RPMI7951 (cell line): ENCODE measurements around the gene CARD11. TPM values are rescaled to one million over a fixed set of nuclear protein-coding genes. Genes with fewer than 3 reads are reported as not detected.

Experiments
- DNase-seq: peaks from one replicate; pipeline ENCODE4 v3.0.0-alpha.2; 2012; ENCODE audit warnings: low read depth
- total RNA-seq: library from RNA; depleted of rRNA; stranded (reverse); fragments of >200 nt; shearing (Covaris generic); gene quantifications from 2 replicates; pipeline ENCODE4 v1.2.3, GENCODE V29; 2014; rRNA removed

The CARD11 gene
- total RNA-seq = under 0.01 TPM in 1 of 2 replicates, not detected in the other

DNA sequence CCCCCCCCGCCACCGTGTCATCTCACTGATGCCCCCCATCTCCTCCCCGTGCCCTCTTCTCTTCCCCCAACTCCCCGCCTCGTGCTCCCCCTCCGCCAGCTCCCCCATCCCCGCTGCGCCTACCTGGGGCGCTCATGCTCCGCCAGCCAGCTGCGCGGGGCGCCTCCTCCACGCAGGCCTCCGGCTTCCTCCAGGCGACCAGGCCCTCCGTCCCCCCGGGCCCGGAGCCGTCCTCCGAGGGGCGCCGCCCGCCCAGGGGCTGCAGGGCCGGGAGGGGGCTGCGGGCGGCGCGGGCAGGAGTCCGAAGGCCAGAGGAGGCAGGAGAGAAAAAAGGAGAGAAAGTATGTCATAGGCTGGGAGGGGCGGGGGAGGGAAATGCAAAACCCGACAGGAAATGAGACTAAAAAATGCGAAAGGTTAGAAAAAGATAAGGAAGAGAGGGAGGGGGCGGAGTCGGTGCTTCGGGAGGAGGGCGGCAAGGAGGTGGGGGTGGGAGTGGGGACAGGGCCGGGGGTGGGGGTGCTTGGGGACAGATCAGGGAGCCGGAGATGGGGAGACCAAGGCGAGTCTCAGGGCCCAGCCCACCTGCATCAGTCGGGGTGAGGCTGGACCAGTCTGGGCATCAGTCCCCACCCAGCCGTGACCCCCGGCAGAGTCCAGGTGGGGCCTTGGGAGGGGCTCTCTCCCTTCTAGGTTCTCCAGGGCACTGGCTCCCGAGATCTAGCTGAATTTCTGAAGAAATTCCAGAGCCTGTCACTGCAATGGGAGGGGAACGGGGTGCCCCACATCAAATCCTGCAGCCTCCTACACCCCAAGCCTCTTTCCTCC, at the start of gene CARD11:
TSS of gene CARD11 (minus strand) at position 324 of the 828 bp plus-strand sequence. CDS start 85,361 bp downstream, outside the sequence.
- no peak for DNase-seq

DNA sequence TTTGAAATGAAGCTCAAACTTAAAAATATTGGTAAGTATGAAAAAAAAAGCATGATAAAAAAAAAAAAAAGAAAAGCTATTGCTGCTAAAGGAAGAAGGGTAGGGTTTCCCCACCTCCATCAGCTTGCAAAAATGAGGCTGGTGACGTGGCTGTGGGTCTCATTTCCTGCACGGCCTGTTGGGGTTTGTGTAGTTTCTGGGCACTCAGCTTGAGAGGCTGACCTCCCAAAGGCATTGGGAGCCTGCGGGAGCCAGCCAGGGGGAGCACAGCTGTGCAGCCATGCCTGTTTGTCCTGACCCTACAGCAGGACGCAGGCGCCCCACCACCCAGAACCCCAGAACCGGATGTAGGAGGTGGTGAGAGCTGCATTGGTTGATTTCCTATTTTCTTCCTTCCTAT, 48.8 kb upstream of the CARD11 start:
- DNase-seq = peak; percentile 55

DNA sequence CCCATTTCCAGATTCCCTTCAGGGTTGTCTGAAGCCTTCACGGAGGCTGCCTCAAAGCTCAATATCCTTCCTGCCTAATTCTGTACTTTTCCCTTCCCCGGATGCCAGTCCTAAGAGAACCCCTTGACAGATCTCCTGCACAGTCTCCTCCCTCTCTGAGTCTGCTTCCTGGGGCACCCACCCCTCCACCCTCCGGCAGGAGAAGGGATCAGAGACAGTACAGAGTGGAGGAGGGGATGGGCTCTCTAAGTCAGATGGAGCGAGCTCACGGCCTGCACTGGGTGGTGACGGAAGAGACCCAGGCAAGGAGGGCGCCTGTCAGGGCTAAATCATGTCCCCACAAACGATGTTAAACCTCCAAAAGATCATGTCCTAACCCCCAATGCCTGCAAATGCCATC, 48.0 kb upstream of the CARD11 start:
- DNase-seq = no peak

DNA sequence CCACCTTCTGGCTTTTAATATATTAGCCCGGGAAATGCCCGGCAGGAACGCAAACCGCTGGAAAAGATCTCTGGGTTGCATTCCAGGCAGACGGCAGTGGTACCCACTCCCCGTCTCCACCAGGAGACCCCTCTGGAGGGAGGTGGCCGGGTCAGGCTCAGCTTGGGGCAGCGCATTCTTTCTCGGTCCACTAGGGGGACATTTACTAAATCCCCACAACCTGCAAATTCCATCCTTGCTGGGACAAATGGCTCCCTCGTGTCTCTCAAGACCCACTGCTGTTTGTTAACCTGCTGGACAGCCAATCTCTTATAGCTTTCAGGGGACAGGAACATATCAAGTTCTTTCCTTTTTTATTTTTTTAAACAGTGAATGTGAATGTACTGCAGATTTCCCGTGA, 45.8 kb upstream of the CARD11 start:
- DNase-seq = peak; percentile 48

DNA sequence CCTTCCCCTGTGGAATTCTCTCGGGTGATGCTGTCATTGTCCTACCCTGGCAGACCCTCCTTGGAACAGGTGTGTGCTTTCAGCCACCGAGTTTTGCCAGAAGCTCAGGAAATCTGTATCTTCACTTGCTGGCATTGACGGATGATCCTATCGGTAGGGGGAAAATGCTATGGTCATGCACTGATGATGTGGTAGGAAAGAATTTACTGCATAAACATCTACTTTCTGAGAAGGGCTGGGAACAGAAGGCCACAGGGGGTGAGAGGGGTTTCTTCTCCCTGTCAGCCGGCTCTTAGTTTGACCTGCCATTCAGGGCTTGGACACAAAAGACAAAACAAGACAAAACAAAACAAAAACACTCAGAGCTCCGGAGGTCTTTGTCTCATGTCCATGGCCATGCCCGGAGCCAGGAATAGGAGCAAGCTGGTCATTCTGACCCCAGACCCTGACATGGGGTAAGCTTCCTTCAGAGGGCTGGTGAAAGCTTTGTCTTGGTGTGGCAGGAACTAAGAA, 43.6 kb upstream of the CARD11 start:
- peak; percentile 52 for DNase-seq

DNA sequence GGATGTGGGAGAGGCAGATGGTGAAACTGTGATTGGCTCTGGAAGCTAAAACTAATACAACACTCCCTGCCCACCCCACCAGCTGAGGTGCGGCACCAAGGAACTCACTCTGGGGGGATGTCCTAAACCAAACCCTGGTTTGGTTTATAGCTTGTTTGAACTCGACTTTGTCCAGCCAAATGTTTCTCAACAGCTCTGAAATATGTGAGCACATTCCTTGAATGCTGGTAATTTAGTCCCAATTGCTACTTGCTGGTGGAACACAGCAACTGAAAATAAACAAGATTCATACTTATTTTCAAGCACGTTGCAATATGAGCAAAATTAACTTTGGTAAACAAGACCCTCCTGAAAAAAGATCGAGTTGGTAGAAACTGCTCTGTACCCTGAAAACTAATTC, 39.7 kb upstream of the CARD11 start:
- DNase-seq = no peak

DNA sequence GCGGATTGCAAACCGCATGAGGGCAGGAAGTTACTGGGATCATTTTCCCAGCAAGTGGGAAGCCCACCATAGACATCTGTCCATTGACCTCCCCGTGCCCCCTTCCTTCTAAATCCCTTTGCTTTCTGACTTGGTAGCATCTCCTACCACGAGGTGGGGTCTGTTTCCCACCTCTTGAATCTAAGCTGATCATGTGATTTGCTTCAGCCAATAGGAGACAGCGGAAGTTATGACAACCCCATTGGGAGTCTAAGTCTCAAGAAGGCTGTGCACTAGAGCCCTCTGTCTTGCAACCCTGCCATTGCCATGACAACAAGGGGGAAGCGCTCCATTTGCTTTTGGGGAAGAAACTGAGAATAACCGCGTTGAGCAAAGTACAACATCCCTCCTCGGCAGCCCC, 39.2 kb upstream of the CARD11 start:
- no peak for DNase-seq

DNA sequence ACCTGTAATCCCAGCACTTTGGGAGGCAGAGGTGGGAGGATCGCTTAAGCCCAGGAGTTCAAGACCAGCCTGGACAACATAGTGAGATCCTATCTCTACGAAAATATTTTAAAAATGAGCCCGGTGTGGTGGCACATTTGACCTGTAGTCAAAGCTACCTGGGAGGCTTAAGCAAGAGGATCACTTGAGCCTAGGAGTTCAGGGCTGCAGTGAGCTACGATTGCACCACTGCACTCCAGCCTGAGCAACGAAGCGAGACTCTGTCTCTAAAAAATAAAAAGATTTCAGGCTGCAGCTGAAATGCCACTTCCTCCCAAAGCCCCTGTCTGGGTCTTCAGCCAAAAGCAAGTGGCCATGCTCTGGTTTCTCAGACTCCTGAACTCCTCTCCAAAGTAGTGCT, 38.7 kb upstream of the CARD11 start:
- DNase-seq = no peak

DNA sequence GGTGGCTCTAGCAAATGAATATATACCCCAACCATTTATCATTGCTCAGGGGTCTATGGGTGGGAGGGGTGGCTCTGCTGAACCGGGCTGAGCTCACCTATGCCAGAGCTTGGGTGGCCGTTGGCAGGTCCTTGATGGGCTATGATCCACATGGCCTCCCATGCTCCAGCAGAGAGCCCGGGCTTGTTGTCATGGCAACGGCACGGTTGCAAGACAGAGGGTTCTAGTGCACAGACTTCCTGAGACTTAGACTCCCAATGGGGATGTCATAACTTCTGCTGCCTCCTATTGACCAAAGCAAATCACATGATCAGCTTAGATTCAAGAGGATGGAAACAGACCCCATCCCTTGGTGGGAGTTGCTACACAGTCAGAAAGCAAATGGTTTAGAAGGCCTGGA, 36.4 kb upstream of the CARD11 start:
- DNase-seq = no peak

DNA sequence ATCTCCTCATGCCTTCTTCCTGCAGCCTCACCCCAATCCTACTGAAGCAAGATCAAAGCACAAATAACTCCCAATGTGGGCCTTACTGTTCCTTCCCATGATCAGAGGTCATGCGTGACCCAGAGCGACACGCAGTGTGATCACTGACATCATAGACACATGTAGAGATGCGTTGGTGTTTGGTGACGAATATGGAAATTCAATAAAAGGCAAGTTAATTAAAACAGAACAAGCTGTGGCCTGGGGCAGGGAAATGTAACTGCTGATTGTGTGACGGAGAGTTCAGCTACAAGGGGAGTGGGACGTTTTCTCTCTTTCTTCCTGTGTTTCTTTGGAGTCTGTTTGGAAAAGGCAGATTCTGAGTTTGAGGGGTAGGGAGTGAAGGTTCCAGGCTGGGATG, 34.8 kb upstream of the CARD11 start:
- DNase-seq = no peak

DNA sequence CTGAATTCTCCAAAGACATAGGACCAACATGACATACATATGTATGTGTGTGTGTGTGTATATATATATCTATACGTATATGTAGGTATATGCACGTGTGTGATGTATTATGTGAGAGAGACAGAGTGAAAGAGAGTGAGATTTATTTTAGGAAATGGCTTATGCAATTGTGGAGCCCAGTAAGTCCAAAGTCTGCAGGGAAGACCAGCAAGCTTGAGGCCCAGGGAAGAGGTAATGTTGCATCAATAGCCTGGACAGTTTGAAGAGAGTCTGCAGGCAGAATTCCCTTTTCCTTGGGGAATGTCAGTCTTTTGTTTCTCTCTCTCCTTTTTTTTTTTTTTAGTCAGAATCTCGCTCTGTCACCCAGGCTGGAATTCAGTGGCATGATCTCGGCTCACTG, 33.0 kb upstream of the CARD11 start:
- DNase-seq = no peak

DNA sequence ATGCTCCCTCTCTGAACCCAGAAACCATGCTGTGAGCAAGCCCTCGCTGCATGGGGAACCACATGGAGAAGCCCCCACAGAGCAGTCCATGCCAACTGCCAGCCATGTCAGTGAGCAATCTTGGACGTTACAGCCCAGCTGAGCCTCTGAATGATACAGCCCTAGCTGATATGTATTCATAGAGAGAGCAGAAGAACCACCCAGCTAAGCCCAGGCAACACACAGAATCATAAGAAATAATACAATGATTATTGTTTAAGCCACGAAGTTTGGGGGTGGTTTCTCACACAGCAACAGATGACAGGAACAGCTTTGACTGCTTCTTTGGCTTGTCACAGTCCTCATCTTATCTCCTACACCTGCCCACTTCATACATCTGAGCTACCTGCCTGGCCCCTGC, 32.5 kb upstream of the CARD11 start:
- no peak for DNase-seq

DNA sequence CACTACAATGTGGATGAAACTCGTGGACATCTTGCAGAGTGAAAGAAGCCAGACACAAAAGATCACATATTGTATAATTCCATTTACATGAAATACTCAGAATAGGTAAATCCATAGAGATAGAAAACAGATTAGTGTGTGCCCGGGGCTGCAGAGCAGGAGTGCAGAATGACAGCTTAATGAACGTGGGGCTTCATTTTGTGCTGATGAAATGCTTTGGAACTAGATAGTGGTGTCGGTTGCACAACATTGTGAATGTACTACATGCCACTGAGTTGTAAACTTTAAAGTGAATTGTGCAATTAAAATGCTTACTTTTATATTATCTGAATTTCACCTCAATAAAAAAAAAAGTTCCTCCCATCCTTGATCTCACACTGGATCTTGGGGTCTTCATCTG, 31.8 kb upstream of the CARD11 start:
- DNase-seq = no peak

DNA sequence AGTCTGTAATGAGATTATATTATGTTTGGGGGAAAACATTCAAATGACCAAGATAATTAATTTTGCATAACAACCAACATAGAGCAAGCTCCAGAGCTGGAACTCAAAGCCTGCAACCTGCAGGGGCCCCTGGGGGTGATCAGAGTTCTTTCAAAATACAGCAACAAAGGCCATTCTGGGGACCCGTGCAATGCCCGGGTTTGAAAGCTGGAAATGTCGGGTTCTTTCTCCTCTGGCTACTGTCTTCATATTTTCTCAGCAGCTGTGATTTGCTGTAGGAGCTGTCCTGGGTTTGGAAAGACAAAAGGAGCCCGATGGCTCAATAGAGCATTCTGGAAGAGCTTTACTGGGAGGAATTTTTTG, 30.8 kb upstream of the CARD11 start:
- no peak for DNase-seq

DNA sequence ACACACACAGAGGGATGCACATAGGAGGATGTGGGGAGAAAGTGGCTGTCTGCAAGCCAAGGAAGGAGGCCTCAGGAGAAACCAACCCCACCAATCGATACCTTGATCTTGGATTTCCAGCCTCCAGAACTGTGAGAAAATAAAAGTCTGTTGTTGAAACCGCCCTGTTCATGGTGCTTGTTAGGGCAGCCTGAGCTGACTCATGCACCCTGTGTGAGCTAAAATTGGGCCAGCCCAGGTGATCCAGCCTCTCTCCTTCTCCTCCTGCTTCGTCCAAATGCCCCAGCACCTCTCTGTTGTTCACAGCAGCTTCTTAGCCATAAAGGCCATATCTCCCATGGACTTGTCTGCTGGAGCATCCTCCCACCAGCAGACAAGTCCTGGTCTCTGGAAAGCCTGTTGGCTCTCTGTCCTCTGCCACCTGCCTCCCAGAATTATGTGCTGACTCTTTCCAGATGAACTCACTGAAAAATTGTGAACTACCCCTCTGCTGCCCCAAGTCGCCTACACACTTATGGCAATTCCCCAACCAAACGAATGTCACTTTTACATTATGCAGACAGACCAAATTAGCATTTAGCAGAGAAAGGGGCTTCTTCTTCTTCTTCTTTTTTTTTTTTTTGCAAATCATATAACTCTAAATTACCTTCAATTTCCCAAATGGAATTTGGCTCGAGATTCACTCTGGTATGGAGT, 30.2 kb upstream of the CARD11 start:
- no peak for DNase-seq

DNA sequence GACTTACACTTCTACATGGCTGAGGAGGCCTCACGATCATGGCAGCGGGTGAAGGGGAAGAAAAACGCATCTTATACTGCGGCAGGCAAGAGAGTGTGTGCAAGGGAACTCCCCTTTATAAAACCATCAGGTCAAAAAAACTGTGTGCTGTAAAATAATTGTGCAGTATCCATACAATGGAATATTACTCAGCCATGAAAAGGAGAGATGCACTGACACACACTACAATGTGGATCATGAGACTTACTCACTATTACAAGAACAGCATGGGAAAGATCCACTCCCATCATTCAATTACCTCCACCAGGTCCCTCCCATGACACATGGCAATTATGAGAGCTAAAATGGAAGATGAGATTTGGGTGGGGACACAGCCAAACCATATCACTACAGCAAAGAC, 27.2 kb upstream of the CARD11 start:
- DNase-seq = no peak

DNA sequence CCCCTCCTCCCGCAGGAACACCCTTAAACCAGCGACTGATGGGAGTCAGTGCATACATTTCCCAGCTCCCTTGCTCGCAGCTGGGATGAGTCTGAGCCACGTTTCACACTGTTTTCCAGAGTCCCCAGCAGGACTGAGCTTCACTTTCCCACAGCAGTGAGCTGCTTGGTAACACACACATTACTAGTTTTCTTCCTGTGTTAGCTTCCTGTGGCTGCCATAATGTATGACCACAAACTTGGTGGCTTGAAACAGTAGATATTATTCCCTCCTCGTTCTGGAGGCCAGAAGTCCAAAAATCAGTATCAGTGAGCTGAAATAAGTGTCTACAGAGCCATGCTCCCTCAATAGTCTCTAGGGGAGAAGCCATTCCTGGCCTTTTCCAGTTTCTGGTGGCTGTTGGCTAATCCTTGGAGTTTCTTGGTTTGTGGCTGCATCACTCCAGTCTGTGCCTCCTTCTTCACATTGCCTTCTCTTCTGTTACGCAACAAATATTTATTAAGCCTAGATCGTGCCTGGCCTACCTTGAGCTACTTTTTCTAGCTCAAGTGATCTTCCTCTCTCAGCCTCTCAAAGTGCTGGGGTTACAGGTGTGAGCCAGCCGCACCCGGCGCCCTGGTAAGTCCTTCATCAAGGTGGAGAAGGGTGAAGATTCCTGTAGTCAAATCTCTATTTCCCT, 26.2 kb upstream of the CARD11 start:
- DNase-seq = no peak

DNA sequence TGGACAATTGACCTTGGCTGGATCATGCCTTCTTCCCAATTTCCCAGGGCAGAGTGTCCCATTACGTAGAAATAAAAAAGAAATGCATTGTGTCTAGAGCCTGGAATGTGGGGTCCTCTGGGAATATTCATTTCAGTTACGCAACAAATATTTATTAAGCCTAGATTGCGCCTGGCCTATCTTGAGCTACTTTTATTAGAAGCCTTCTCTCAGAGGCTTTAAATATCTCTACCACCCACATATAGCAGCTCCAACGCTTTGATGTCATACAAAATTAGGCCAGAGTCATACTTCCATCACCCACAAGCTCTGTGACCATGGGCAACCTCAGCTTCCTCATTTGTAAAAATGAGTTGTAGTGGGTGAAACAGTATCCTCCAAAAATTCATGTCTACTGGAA, 24.9 kb upstream of the CARD11 start:
- no peak for DNase-seq

DNA sequence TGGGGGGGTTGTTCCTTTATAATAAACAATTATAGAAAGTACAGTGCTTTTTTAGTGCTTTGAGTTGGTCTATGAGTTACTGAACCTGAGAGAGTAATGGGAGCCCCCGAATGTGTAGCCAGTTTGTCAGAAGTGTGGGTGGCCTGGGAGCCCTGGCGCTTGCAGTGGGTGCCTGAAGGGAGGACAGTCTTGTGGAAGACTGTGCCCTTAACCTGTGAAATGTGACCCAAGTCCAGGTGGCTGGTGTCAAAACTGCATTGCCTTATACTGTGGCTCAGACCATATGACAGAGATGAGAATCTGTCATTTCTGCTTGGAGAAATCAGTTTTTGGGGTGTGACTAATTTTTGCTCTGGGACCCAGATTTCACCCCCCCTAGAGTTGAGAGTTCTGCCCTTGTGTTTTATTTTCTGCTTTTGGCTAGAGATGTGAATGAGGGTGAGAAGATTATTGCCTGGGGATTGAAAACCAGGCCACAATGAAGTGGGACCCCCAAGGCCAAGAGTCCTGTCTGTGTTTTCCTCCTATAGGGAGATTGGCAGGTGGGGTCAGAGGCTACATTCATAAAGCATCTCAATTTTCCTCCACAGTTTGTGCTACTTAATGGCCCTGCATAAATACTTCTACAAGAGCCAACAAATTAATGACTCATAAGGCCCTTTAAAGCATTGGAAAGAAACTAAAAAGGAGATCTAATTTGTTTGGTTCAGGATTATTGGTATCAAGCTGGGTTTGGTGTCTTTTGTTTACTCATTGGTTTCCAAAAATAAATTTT, 24.1 kb upstream of the CARD11 start:
- no peak for DNase-seq

DNA sequence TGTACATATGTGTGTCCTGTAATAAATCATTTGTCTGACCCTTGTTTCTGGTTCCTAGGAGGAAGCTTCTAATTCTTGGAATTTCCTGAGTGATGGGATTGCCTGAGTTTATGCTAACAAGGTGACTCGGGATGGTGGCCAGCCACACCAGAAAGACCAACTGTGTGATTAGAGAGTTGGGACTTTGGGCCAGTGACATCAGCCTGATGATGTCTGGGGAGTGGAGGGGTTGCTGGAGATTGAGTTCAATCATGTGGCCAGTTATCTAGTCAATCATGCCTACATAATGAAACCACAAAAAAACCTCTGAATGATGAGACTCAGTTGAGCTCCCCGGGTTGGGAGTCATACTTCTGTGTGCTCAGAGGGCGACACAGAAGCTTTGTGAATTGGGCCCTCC, 23.5 kb upstream of the CARD11 start:
- DNase-seq = peak; percentile 49

DNA sequence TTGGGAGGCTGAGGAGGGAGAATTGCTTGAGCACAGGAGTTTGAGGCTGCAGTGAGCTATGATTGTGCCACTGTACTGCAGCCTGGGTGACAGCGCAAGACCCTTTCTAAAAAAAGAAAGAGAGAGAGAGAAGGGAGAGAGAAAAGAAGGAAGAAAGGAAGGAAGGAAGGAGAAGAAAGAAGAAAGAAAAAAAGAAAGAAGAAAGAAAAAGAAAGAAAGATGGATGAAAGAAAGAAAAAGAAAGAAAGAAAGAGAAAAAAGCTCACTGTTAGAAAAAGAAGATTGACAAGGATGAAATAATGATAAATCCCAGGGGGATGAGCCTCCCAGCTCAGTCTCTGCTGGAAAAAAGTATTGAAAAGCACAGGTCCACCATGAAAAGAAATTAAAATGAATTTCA, 22.8 kb upstream of the CARD11 start:
- DNase-seq = no peak

DNA sequence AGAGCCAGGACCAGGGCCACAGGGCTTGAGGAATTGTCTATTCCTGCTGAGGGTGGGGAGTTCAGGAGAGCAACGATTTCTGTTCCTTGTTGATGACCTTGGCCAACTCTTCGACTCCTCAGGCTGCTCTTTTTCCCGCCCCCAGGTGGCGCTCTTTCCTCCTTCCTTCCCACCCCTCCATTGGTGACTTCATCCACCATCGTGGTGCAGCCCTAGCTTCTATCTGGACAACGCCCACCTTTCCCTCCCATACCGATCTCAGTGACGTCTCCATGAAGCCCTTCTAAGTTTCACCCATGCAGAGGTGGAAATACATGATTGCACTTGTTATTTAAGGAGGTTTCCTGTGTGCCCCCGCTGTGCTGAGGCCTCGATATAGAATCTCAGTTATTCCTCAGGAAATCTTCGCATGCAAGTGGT, 22.1 kb upstream of the CARD11 start:
- DNase-seq = peak; percentile 67
